WTC11 (cell line): Measurements from ENCODE around the gene SGIP1. TPM values are rescaled to one million over a fixed set of nuclear protein-coding genes. Genes with fewer than 3 reads are reported as not detected.

Source experiments
- ATAC-seq: fragments of 200-7000 bp; cut with Tn5 transposase; 2 replicates; pipeline ENCODE4 v1.10.0; 2021; ENCODE audit warnings: mild to moderate bottlenecking, moderate library complexity
- CTCF ChIA-PET: fragments of 300-600 bp; sonication (Branson Sonifier 250); formaldehyde crosslinking; loops from one replicate; lab custom pipeline; 2021; ENCODE audit warnings: antibody characterized with exemption; lab: Charles Lee
- POLR2A ChIA-PET: fragments of 350-600 bp; sonication (Branson Sonifier 250); formaldehyde crosslinking; loops from one replicate; lab custom pipeline; 2021; ENCODE audit warnings: antibody characterized with exemption; lab: Charles Lee
- DNase-seq: peaks from one replicate; pipeline ENCODE4 v3.0.0; 2021; ENCODE audit warnings: low spot score
- H3K27ac Mint-ChIP-seq: 2 replicates; pipeline ENCODE4 v1.8.0; 2021; ENCODE audit warnings: mixed read lengths
- H3K27me3 Mint-ChIP-seq: 2 replicates; pipeline ENCODE4 v1.8.0; 2021; ENCODE audit warnings: low read depth, mild to moderate bottlenecking, moderate library complexity, mixed read lengths
- H3K36me3 Mint-ChIP-seq: 2 replicates; pipeline ENCODE4 v1.8.0; 2021; ENCODE audit warnings: mixed read lengths
- H3K4me1 Mint-ChIP-seq: 2 replicates; pipeline ENCODE4 v1.8.0; 2022; ENCODE audit warnings: mixed read lengths
- H3K4me3 Mint-ChIP-seq: 2 replicates; pipeline ENCODE4 v1.8.0; 2021; ENCODE audit warnings: mild to moderate bottlenecking, moderate library complexity, mixed read lengths
- H3K9me3 Mint-ChIP-seq: 2 replicates; pipeline ENCODE4 v1.8.0; 2021; ENCODE audit warnings: mixed read lengths
- E2F4 ChIP-seq: sonication (generic); formaldehyde crosslinking; IDR thresholded peaks from 2 replicates; pipeline ENCODE4 v1.8.1; 2022; ENCODE audit warnings: low read depth, mild to moderate bottlenecking, moderate library complexity, missing genetic modification reagents, borderline replicate concordance
- EMX1 ChIP-seq: fragments of 250-450 bp; sonication (Bioruptor Pico); IDR thresholded peaks from 2 replicates; pipeline ENCODE4 v1.8.0; 2021; ENCODE audit warnings: mild to moderate bottlenecking
- ESRRA ChIP-seq: sonication (generic); formaldehyde crosslinking; IDR thresholded peaks from 2 replicates; pipeline ENCODE4 v1.8.1; 2022; ENCODE audit warnings: mild to moderate bottlenecking, missing genetic modification reagents, borderline replicate concordance
- FOXP4 ChIP-seq: sonication (generic); formaldehyde crosslinking; IDR thresholded peaks from 2 replicates; pipeline ENCODE4 v1.8.0; 2022; ENCODE audit warnings: mild to moderate bottlenecking, missing genetic modification reagents
- GABPB1 ChIP-seq: sonication (generic); formaldehyde crosslinking; IDR thresholded peaks from 2 replicates; pipeline ENCODE4 v1.8.1; 2023; ENCODE audit warnings: mild to moderate bottlenecking, missing genetic modification reagents
- GRHL2 ChIP-seq: fragments of 250-450 bp; sonication (Bioruptor Pico); IDR thresholded peaks from 2 replicates; pipeline ENCODE4 v1.8.0; 2022; ENCODE audit warnings: mild to moderate bottlenecking, moderate library complexity; ENCODE audit not compliant: insufficient replicate concordance, severe bottlenecking
- NFE2L1 ChIP-seq: sonication (generic); formaldehyde crosslinking; IDR thresholded peaks from 2 replicates; pipeline ENCODE4 v1.8.1; 2023; ENCODE audit warnings: missing genetic modification reagents
- NR2C2 ChIP-seq: sonication (generic); formaldehyde crosslinking; IDR thresholded peaks from 2 replicates; pipeline ENCODE4 v1.8.0; 2022; ENCODE audit warnings: mild to moderate bottlenecking, missing genetic modification reagents
- USF2 ChIP-seq: sonication (generic); formaldehyde crosslinking; IDR thresholded peaks from 2 replicates; pipeline ENCODE4 v1.8.1; 2023; ENCODE audit warnings: mild to moderate bottlenecking, missing genetic modification reagents, moderate library complexity
- ZBTB21 ChIP-seq: sonication (generic); formaldehyde crosslinking; IDR thresholded peaks from 2 replicates; pipeline ENCODE4 v1.8.1; 2023; ENCODE audit warnings: mild to moderate bottlenecking, missing genetic modification reagents, borderline replicate concordance
- ZNF219 ChIP-seq: sonication (generic); formaldehyde crosslinking; IDR thresholded peaks from 2 replicates; pipeline ENCODE4 v1.8.0; 2023; ENCODE audit warnings: missing genetic modification reagents, mild to moderate bottlenecking, borderline replicate concordance
- ZNF512 ChIP-seq: sonication (generic); formaldehyde crosslinking; IDR thresholded peaks from 2 replicates; pipeline ENCODE4 v1.8.1; 2022; ENCODE audit warnings: missing genetic modification reagents, borderline replicate concordance
- total RNA-seq: library from RNA; stranded (reverse); gene quantifications from 3 replicates; pipeline ENCODE4 v1.2.3, GENCODE V29; 2021
- TF ChIP-seq, protein P1 (sequence below): sonication (generic); formaldehyde crosslinking; IDR thresholded peaks from 2 replicates; pipeline ENCODE4 v1.8.0; 2022; ENCODE audit warnings: missing genetic modification reagents
- TF ChIP-seq, protein P2 (sequence below): sonication (generic); formaldehyde crosslinking; IDR thresholded peaks from 2 replicates; pipeline ENCODE4 v1.8.1; 2022; ENCODE audit warnings: mild to moderate bottlenecking, moderate library complexity, missing genetic modification reagents
- TF ChIP-seq, protein P3 (sequence below): sonication (generic); formaldehyde crosslinking; IDR thresholded peaks from 2 replicates; pipeline ENCODE4 v1.8.0; 2022; ENCODE audit warnings: mild to moderate bottlenecking, missing genetic modification reagents

Gene SGIP1
- total RNA-seq, 1 experiment from 2014 or later: 3.9 TPM

DNA sequence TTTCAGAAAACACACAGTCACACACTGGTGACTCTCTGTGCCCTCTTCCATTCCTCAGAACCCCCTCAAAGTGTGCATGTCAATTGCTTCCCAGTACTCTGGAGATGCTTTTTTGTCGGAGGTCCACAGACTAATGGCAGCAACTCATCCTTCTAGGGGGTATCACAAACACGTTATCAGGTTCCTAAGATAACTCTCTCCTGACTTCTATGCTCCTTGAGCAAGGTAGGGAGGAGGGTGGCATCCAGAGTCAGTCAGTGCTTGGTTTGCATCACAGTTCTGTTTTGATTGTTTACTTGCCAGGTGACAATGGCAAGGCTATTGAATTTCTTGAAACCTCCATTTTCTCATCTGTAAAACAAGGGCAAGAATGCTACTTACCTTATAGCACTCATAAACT, 178.9 kb downstream of the SGIP1 start:
- H3K9me3 Mint-ChIP-seq: no peaks in the 10 kb centered on the region
- ATAC-seq: peak; percentile 78
- TF ChIP-seq ZBTB21 (CRISPR knock-in tag): no peak
- TF ChIP-seq GABPB1 (CRISPR knock-in tag): no peak
- TF ChIP-seq, protein P1, sequence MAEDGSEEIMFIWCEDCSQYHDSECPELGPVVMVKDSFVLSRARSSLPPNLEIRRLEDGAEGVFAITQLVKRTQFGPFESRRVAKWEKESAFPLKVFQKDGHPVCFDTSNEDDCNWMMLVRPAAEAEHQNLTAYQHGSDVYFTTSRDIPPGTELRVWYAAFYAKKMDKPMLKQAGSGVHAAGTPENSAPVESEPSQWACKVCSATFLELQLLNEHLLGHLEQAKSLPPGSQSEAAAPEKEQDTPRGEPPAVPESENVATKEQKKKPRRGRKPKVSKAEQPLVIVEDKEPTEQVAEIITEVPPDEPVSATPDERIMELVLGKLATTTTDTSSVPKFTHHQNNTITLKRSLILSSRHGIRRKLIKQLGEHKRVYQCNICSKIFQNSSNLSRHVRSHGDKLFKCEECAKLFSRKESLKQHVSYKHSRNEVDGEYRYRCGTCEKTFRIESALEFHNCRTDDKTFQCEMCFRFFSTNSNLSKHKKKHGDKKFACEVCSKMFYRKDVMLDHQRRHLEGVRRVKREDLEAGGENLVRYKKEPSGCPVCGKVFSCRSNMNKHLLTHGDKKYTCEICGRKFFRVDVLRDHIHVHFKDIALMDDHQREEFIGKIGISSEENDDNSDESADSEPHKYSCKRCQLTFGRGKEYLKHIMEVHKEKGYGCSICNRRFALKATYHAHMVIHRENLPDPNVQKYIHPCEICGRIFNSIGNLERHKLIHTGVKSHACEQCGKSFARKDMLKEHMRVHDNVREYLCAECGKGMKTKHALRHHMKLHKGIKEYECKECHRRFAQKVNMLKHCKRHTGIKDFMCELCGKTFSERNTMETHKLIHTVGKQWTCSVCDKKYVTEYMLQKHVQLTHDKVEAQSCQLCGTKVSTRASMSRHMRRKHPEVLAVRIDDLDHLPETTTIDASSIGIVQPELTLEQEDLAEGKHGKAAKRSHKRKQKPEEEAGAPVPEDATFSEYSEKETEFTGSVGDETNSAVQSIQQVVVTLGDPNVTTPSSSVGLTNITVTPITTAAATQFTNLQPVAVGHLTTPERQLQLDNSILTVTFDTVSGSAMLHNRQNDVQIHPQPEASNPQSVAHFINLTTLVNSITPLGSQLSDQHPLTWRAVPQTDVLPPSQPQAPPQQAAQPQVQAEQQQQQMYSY (CRISPR knock-in tag): no peak
- TF ChIP-seq, protein P2, sequence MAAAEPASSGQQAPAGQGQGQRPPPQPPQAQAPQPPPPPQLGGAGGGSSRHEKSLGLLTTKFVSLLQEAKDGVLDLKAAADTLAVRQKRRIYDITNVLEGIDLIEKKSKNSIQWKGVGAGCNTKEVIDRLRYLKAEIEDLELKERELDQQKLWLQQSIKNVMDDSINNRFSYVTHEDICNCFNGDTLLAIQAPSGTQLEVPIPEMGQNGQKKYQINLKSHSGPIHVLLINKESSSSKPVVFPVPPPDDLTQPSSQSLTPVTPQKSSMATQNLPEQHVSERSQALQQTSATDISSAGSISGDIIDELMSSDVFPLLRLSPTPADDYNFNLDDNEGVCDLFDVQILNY (CRISPR knock-in tag): no peak
- TF ChIP-seq GRHL2: no peak
- TF ChIP-seq ESRRA (CRISPR knock-in tag): no peak
- TF ChIP-seq E2F4 (CRISPR knock-in tag): no peak
- TF ChIP-seq NR2C2 (CRISPR knock-in tag): no peak
- TF ChIP-seq ZNF219 (CRISPR knock-in tag): no peak
- TF ChIP-seq USF2 (CRISPR knock-in tag): no peak
- no peak for TF ChIP-seq FOXP4 (CRISPR knock-in tag)
- TF ChIP-seq NFE2L1: no peak
- no peak for TF ChIP-seq EMX1
- no peak for TF ChIP-seq ZNF512 (CRISPR knock-in tag)
- TF ChIP-seq, protein P3, sequence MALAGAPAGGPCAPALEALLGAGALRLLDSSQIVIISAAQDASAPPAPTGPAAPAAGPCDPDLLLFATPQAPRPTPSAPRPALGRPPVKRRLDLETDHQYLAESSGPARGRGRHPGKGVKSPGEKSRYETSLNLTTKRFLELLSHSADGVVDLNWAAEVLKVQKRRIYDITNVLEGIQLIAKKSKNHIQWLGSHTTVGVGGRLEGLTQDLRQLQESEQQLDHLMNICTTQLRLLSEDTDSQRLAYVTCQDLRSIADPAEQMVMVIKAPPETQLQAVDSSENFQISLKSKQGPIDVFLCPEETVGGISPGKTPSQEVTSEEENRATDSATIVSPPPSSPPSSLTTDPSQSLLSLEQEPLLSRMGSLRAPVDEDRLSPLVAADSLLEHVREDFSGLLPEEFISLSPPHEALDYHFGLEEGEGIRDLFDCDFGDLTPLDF (CRISPR knock-in tag): no peak
- peaks cover 6% of the 10 kb centered on the region for H3K4me1 Mint-ChIP-seq
- no peaks in the 10 kb centered on the region for H3K27me3 Mint-ChIP-seq
- H3K27ac Mint-ChIP-seq: no peak overlapping the region
- CTCF ChIA-PET: no interaction called here
- POLR2A ChIA-PET: no interaction called here
- H3K36me3 Mint-ChIP-seq: no peaks in the 10 kb centered on the region
- no peak overlapping the region for H3K4me3 Mint-ChIP-seq
- DNase-seq: no peak
